NCI-H1048 (cell line): ENCODE data around the gene JUND.

Experiments used
- DNase-seq: peaks from one replicate; lab custom pipeline; 2025; lab: John Stamatoyannopoulos, UW

JUND gene

GRCh38 chr19:18269070-18269723, 12.2 kb downstream of the JUND start:
- no peak for DNase-seq

- no peak for DNase-seq
Measured at GRCh38 chr19:18266771-18267686, 14.4 kb downstream of the JUND start.

- no peak for DNase-seq
Measured at GRCh38 chr19:18265582-18265981, 15.8 kb downstream of the JUND start.

- no peak for DNase-seq
Measured at GRCh38 chr19:18264971-18265540, 16.4 kb downstream of the JUND start.

GRCh38 chr19:18264137-18264854, 17.1 kb downstream of the JUND start:
- no peak for DNase-seq

GRCh38 chr19:18263324-18264136, 17.9 kb downstream of the JUND start:
- DNase-seq = no peak

- DNase-seq = no peak
Measured at GRCh38 chr19:18262917-18263316, 18.5 kb downstream of the JUND start.

GRCh38 chr19:18262144-18262543, 19.3 kb downstream of the JUND start:
- DNase-seq = no peak

- no peak for DNase-seq
Measured at GRCh38 chr19:18261474-18261873, 19.9 kb downstream of the JUND start.

GRCh38 chr19:18259893-18260292, 21.5 kb downstream of the JUND start:
- no peak for DNase-seq

- DNase-seq = no peak
Measured at GRCh38 chr19:18257503-18258470, 23.6 kb downstream of the JUND start.

GRCh38 chr19:18254546-18255503, 26.6 kb downstream of the JUND start:
- no peak for DNase-seq

- DNase-seq = no peak
Measured at GRCh38 chr19:18253716-18254115, 27.7 kb downstream of the JUND start.

GRCh38 chr19:18253130-18253529, 28.3 kb downstream of the JUND start:
- no peak for DNase-seq

GRCh38 chr19:18252370-18252717, 29.1 kb downstream of the JUND start:
- no peak for DNase-seq

GRCh38 chr19:18251587-18252369, 29.6 kb downstream of the JUND start:
- no peak for DNase-seq

- DNase-seq = no peak
Measured at GRCh38 chr19:18249834-18250233, 31.6 kb downstream of the JUND start.

GRCh38 chr19:18245297-18245696, 36.1 kb downstream of the JUND start:
- no peak for DNase-seq
